Measurements from ENCODE around the gene BSPRY.
"Not testable (repeated sequence)": the region's sequence is repeated elsewhere in the genome, so short reads cannot be mapped to it uniquely, and the experiment has no call there.

Gene BSPRY

GRCh38 chr9:113395000-113395861 lies 45.9 kb downstream of the BSPRY start:
- no peak for DNase-seq

GRCh38 chr9:113397203-113397631 lies 47.9 kb downstream of the BSPRY start:
- DNase-seq: no peak

GRCh38 chr9:113398796-113399195 lies 49.5 kb downstream of the BSPRY start:
- DNase-seq: no peak

- no peak for DNase-seq
Measured at GRCh38 chr9:113399646-113400200, 50.4 kb downstream of the BSPRY start.

GRCh38 chr9:113401027-113401792 lies 51.9 kb downstream of the BSPRY start, which contains the start of gene ALAD:
ALAD (minus strand) TSS chr9:113401284; CDS start chr9:113393559, 7,725 bp downstream.
- DNase-seq: peak; percentile 97 to 99 (median 99)

- no peak for DNase-seq
Measured at GRCh38 chr9:113403646-113404045, 54.3 kb downstream of the BSPRY start.

- not testable (repeated sequence) for DNase-seq
Measured at GRCh38 chr9:113406353-113406752, 57.0 kb downstream of the BSPRY start.

GRCh38 chr9:113406873-113407511 lies 57.7 kb downstream of the BSPRY start:
- peak in 2 of 3 experiments; percentile 24 to 75 for DNase-seq

GRCh38 chr9:113409481-113409880 lies 60.1 kb downstream of the BSPRY start:
- DNase-seq: no peak

- DNase-seq: no peak
Measured at GRCh38 chr9:113409883-113410206, 60.5 kb downstream of the BSPRY start.

GRCh38 chr9:113410207-113410864 lies 61.0 kb downstream of the BSPRY start, which contains the start of the genes C9orf43 and POLE3:
C9orf43 (plus strand) TSS chr9:113410747; CDS start chr9:113413494, 2,747 bp downstream.
POLE3 (minus strand) TSS chr9:113410675; CDS start chr9:113410293, 382 bp downstream.
- peak; percentile 87 to 100 (median 99) for DNase-seq

- DNase-seq: no peak
Measured at GRCh38 chr9:113416149-113416721, 66.9 kb downstream of the BSPRY start.

- DNase-seq: no peak
Measured at GRCh38 chr9:113417370-113417769, 68.0 kb downstream of the BSPRY start.
